ENCODE data around the gene EFNA3. TPM values are rescaled to one million over a fixed set of nuclear protein-coding genes. Genes with fewer than 3 reads are reported as not detected.
A peak's percentile ranks its signal among the peaks of the same experiment; 100 is the strongest.

EFNA3 gene
- total RNA-seq, 1 experiment from 2014 or later: 1.5 TPM

DNA sequence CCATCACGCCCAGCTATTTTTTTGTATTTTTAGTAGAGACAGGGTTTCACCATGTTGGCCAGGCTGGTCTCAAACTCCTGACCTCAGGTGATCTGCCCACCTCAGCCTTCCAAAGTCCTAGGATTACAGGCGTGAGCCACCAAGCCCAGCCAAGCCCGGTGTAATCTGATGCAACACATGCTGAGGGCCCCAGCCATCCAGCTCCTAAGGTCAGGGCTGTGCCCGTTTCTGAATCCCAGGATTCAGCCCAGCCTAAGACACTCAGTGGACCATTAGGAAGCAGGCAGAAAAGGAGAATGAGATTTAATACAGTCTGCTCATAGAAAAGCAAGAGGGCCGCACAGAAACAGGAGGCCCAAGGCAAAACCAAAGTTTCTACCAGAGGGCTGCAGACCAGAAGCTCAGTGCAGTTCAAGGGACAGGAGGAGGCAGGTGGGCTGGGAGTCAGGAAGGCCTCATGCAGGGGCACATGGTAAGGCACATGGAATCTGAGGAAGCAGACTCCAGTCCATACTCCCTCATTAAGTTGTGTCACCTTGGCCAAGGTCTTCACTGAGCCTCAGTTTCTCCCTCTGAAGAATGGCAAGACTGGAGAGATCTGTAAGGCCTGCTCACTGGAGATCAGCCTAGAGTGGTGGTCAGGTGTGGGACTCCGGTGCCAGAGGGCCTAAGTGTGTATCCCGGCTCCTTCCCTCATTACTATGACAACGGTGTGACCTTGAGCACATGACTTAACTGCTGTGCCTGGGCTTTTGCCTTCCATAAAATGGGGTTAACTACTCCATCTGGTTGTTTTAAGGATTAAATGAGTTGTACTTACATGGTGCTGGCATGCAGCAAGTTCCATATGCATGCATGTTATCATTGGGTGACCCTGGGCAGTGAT lies 29.9 kb upstream of the EFNA3 start:
- no peak for DNase-seq (ENCODE audit: low spot score)

DNA sequence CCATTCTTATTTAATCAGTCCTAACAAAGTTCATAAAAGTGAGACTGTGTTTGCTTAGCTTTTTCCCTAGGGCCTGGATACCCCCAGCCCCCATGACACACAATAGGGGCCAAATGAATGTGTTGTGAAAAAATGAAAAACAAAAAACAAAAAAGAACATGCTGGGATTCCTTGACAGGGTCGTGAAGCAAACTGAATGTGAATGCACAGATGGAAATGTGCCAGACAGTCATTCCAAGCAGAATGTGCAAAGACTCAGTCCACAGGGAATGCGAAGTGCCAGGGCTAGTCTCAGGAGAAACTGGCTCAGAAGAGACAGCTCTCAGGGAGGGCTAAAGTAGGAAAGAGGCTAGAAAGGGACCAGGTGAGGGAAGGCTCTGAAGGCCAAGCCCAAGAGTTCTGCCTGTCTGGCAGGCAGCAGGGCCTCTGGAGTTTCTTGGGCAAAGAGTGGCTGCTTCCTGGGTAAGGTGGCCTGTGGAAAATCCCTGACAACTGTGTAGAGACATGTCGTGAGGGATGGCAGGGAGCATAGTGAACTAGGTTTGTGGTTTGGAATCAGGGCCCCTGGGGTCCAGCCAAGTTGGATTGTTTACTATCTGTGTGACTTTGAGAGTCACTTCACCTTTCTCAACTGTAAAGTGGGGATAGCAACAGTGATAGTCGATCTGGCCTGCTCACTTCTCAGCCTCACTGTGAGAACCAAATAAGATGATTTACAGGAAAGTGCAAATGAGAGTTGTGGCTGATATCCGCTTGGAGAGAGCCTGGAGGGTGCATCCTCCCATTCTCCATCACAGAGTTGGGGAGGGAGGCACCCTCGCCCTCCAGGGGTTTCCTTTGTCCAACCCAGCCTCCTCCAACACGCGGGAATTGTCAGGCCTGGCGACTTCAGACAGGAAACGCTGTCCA lies 28.7 kb upstream of the EFNA3 start:
- peak; percentile 64 for DNase-seq (ENCODE audit: low spot score)

DNA sequence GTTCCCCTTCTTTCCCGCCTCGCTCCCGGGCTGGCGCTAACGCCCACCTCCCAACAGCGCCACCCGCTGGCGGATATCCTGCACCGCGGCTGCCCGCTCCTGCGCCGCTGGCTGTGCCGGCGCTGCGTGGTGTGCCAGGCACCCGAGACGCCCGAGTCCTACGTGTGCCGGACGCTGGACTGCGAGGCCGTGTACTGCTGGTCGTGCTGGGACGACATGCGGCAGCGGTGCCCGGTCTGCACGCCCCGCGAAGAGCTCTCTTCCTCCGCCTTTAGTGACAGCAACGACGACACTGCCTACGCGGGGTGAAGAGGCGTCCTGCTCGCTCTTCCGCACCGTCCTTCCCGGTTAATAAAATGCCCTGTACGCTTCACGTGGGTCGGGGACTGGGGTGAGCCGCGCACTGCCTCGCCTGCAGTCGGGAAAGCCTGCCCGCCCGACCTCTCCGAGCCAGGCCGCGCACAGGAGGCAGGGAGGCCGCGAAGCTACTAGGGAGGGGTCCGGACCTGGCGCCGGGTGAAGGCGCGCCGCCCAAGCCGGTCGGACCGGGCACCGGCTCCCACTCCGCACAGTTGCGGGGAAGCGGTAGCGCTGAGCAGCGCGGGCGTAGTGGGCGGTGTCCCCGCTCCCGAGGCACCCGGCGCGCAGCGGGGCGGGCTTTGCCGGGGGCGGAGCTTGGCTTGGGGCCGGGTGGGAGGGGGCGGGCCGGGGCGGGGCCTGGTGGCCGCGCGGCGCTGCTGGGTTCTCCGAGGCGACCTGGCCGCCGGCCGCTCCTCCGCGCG lies 27.9 kb upstream of the EFNA3 start, which contains the start of gene ADAM15:
TSS of gene ADAM15 (plus strand) at position 757 of the 782 bp plus-strand sequence. CDS start 71 bp downstream, outside the sequence.
- DNase-seq (ENCODE audit: low spot score): peak; percentile 85

DNA sequence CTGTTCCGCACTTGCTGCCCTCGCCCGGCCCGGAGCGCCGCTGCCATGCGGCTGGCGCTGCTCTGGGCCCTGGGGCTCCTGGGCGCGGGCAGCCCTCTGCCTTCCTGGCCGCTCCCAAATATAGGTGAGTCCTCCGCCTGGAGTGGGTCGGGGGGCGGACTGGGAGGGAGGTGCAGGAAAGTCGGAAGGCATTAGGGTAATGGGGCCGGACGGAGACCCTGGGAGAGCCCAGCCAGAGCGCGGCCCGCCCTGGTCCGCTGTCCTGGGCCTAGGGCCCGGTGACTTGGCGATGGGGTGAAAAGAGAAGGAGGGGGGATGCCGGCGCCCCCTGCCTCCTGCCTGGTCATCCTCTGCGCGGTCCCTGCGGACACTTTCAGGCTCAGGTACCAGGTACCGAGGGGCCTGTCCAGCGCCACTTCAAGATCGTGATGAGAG lies 27.3 kb upstream of the EFNA3 start:
- no peak for DNase-seq (ENCODE audit: low spot score)

DNA sequence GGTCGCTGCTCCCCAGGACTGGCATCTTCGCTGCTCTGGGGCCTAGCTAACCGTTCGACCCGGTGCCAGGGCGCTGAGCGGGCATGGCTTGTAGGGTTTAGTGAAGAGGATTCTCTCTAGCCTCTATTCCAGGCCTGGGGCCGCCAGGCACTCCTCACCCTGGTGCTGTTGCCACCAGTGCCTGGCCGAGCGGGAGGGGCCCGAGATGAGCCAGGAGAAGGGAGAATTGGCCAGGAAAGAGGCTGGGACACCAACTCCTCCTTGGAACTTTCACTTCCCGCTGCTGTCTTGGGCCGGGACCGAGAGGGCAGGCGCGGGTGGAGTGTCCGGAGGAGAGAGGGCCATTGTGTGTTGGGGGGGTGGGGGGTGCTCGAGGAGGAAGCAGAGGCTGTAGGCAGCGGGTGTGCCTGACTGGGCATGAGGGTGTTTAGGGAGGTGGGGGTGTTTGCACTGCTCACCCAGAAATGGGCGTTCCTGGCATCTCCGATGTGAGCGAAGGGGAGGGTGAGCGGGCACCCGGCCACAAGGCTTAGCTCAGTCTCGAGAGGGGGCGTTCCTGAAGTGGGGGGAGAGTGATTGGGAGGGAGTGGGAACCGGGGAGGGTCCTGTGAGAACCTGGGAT lies 26.7 kb upstream of the EFNA3 start:
- DNase-seq (ENCODE audit: low spot score): peak; percentile 67

DNA sequence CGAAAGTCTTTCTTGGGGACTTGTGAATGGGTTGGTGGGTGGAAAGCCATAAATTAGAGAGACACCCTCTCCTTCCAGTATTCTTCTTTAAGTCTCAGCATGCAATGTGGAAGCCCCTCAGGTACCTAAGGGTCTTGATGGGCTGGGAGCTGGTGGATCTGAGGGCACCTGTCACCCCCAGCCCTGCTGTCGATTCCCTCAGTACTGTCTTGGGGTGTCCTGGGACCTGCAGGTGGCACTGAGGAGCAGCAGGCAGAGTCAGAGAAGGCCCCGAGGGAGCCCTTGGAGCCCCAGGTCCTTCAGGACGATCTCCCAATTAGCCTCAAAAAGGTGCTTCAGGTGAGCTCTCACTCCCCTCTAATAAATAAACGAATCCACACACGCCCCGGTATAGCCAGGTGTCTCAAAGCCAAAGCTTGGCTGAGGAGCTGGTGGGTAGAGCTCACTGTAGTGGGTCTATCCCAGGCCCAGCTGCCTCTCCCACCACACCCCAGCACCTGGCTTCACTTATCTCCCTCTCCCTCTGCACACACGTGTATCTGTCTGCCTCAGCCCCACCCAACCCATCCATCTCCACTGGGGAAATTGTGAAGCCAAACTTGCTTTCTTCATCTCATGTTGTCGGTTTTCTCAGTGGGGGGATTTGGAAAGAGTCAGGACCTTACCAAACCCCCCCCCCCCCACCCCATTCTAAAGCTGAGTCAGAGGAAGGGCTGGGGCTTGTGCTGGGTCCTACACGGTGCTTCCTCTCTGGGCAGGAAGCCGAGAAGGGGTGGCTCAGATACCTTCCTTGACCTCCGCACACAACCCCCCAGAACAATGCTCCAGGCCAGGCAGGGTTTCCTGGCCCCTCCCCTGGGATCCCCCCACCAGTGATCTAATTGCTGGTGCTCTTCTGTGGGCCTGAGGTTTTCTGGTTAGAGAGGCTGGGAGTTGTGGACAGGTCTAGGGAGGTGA lies 25.9 kb upstream of the EFNA3 start:
- DNase-seq (ENCODE audit: low spot score): peak; percentile 50

DNA sequence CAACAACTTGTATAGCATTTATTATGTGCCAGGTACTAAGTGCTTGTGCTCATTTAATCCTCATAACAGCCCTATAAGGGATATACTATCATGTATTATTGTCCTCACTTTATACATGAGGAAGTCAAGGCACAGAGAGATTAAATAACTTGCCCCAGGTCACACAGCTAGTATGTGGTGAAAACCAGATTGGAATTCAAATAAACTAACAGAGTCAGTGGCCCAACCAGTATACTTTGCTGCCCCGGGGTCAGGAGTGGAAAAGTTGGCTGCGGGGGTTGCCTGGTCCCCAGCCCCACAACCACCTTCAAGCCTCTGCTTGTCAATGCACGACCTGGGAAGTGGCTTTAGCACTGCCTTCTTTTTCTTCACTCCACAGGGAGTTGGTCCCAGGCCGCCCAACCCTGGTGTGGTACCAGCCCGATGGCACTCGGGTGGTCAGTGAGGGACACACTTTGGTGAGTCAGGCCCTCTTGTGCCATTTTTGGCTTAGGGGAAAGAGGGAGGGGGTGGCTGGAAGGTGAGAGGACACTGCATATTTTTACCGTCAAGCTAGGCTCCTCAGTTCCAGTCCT lies 25.0 kb upstream of the EFNA3 start:
- DNase-seq (ENCODE audit: low spot score): no peak

DNA sequence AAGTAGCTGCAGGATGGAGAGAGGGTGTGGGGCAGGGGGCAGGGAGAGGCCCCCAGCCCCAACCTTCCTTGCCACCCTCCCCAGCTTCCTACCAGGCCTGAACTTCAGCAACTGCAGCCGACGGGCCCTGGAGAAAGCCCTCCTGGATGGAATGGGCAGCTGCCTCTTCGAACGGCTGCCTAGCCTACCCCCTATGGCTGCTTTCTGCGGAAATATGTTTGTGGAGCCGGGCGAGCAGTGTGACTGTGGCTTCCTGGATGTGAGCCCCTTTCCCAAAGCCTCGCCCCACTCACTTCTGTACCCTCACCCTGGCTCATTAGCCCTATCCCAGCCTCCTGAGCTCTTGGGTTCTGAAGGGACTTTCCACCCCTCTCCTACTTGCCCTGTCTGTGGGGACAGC lies 21.5 kb upstream of the EFNA3 start:
- DNase-seq (ENCODE audit: low spot score): no peak

DNA sequence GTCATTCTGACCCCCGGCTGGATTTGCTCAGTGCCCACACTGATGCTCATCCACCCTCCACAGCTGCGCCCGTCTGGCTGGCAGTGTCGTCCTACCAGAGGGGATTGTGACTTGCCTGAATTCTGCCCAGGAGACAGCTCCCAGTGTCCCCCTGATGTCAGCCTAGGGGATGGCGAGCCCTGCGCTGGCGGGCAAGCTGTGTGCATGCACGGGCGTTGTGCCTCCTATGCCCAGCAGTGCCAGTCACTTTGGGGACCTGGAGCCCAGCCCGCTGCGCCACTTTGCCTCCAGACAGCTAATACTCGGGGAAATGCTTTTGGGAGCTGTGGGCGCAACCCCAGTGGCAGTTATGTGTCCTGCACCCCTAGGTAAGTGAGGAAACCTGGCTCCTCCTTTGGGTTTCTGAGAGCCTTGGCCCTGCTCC lies 20.8 kb upstream of the EFNA3 start:
- no peak for DNase-seq (ENCODE audit: low spot score)

DNA sequence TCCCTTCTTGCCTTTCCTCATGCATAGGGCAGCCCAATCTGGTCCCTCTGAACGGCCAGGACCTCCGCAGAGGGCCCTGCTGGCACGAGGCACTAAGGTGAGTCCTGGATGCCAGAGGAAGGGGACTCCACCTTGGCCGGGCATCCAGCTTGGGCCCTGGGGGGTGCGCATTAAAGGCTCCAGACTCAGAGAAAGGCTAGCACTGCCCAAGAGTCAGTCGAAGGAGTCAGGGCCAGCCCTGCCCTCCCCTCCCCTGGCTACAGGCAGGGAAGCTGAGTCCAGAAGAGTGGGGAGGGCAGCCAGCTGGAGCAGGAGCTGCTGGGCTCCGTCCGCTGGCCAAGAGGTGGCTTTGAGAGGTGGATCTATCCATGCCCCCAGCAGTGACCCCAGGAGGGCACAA lies 17.9 kb upstream of the EFNA3 start:
- no peak for DNase-seq (ENCODE audit: low spot score)

DNA sequence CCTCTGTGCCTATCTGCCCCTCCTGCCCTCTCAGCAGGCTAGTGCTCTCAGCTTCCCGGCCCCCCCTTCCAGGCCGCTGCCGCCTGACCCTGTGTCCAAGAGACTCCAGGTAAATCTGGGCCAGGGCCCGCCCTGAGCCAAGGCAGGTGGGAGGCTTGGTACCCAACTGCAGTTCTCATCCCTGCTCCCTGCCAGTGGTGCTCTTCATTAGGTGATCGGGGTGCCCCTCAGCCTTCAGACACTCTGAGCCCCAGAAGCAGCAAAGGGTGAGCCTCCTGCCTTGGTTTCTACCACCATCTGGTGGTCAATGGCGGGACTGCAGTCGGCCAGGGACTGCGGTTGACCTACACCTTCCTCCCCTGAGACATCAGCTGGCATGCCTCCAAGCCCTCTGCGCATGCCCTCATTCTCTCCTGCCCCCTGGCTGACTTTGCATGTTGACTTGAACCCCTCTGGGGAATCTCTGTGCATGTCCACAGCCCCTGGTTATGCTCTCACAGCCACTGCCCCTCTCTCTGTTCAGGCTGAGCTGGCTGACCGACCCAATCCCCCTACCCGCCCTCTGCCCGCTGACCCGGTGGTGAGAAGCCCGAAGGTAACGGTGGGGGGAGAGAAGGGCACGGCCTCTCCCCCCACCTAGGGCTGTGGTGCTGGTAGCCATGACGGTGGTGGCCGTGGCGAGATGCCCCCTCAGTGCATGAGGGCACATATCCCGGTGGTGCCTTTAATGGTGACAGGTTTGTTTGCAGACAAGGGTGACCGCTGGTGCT lies 17.1 kb upstream of the EFNA3 start:
- DNase-seq (ENCODE audit: low spot score): peak; percentile 92

DNA sequence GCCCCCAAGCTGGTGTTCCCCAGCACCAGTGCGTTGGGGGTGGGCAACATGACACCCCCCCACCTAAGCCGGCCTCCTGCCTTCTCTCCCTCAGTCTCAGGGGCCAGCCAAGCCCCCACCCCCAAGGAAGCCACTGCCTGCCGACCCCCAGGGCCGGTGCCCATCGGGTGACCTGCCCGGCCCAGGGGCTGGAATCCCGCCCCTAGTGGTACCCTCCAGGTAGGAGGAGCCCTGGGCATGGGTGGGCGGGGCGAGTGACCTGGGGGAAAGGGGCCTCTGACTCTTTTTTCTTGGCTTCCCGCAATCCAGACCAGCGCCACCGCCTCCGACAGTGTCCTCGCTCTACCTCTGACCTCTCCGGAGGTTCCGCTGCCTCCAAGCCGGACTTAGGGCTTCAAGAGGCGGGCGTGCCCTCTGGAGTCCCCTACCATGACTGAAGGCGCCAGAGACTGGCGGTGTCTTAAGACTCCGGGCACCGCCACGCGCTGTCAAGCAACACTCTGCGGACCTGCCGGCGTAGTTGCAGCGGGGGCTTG lies 16.4 kb upstream of the EFNA3 start:
- DNase-seq (ENCODE audit: low spot score): no peak

DNA sequence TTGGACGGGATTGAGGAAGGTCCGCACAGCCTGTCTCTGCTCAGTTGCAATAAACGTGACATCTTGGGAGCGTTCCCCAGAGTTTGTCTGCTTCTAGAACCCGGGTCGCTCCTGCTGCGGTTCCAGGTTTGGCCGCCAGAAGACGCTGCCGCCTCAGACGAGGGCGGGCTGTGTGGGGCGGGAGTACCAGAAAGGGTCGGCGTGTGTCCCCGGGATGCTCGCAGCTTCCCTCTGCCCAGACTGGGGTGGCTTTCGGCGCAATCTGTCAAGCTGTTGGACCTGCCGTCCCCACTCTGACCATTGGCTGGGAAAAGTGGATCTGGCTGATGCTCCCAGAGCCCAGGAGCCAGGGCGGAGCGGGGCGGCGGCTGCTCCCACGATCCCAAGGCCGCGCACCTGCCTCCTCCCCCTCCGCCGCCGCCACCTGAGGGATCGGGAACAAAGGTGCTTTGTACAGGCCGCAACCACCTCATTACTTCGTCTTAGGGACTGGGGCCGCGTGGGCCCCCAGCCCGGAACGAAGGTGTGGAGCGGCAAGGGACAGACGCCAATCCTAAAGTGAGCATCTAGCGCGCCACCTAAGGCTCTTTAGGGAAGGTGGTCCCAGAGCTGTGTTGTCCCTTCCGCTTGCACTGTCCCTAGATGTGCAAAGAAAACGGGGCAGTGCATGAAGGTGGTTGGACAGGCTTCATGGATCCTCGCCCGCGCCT lies 15.8 kb upstream of the EFNA3 start:
- no peak for DNase-seq (ENCODE audit: low spot score)

DNA sequence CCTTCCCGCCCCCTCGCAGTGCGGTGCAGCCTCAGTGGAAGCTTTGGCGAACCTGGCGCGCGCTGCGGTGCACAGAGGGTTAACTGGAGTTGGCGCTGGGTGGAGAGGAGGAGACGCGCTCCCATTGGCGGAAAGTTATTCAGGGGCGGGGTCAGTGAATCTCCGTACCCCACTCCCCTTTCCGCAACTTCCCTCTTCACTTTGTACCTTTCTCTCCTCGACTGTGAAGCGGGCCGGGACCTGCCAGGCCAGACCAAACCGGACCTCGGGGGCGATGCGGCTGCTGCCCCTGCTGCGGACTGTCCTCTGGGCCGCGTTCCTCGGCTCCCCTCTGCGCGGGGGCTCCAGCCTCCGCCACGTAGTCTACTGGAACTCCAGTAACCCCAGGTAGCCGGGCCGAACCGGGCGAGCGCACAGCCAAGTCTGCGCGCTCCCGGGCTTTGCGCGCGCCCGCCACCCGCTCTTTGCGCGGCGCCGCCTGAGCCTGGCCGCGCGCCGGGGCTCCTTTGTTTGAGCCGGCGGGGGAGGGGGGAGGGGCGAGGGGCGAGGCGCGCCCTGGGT lies 15.0 kb upstream of the EFNA3 start, which contains the start of gene EFNA4:
TSS of gene EFNA4 (plus strand) at position 191 of the 561 bp plus-strand sequence. CDS start at position 275, 84 bp downstream.
- peak; percentile 96 for DNase-seq (ENCODE audit: low spot score)

DNA sequence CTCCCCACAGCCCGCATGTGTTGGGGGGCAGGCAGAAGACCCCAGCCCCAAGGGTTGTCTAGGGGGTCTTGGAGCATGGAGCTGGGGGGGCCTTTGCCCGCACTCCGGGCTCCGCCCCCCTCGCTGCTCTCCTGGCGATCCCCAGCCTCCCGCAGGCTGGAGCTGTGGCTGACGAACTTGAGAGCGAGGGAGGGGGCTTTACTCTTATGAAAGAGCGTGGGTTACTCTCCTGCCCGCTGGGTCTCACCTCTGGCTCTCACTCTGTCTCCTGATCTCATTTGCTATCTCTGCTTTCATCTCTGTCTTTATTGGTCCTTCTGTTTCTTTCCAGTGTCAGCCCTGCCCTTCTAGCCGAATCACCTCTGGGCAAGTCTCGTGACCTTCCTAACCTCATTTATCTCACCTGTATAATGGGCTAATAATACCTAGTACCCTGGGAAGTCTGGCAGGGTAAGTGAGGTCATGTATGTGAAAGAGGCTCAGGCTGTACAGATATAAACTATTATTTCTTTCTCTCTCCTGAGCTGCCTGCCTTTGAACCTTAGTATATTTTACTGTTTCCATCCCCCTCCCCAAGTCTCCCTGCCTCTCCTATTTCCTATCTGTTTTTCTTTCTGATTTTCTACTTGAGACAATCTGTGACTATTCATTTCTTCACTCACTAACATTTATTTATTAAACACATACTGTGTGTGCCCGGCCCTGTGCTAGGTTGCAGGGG lies 14.4 kb upstream of the EFNA3 start:
- peak; percentile 62 for DNase-seq (ENCODE audit: low spot score)

DNA sequence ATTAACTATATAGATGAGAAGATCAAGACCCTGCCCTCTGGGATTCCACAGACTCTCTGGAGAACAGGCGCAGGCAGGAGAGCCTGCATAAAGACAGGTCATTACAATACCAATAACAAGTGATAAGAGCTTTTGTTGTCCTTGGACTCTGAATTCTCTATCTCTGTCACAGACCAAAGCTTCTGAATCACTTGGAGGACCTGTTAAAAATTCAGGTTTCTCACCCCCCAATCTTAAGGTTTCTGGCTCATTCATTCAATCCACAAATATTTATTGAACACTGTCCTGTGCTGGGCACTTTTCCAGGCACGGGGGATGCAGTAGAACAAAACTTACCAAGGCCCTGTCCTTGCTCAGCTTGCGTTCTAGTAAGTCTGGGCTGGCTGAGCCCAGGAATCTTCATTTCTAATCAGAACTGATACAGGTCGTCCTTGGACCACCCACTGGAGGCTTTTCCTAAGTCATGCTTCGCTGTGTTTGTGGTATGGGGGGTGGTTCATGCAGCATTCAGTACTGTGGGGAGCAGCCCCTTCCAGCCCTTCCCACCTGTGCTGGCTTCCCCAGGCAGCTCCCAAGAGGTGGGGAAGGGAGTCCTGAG lies 13.7 kb upstream of the EFNA3 start:
- no peak for DNase-seq (ENCODE audit: low spot score)
